Stimulated activated CD4-positive, alpha-beta T cell treated with anti-CD3 and anti-CD28 coated beads, Interleukin-15, amount 100 ng/mL, for 1 hour (primary cell): ENCODE data around the gene HOXB7.

Experiments used
- DNase-seq, 2 donors: peaks; one replicate each; pipeline ENCODE4 v3.0.0-alpha.2; 2020; ENCODE audit warnings: low read depth in 1 of 2, low spot score in 1 of 2

The HOXB7 gene

GRCh38 chr17:48609759-48610281 is 997 bp downstream of the HOXB7 start:
- DNase-seq: no peak

GRCh38 chr17:48609033-48609432 is 1.8 kb downstream of the HOXB7 start:
- DNase-seq: no peak

GRCh38 chr17:48608494-48608834 is 2.4 kb downstream of the HOXB7 start:
- no peak for DNase-seq

GRCh38 chr17:48606892-48607614 is 3.8 kb downstream of the HOXB7 start:
- no peak for DNase-seq

- no peak for DNase-seq
These were observed 4.6 kb downstream of the HOXB7 start for GRCh38 chr17:48605991-48606891.

GRCh38 chr17:48605409-48605919 is 5.4 kb downstream of the HOXB7 start:
- no peak for DNase-seq

- no peak for DNase-seq
These were observed 6.0 kb downstream of the HOXB7 start, which contains the start of gene HOXB6 for GRCh38 chr17:48604770-48605329. Gene HOXB6, minus strand, starts transcription at chr17:48604986. Its CDS starts 6,836 bp downstream, at chr17:48598150.

GRCh38 chr17:48603959-48604769 is 6.7 kb downstream of the HOXB7 start:
- DNase-seq: no peak

- no peak for DNase-seq
These were observed 9.0 kb downstream of the HOXB7 start for GRCh38 chr17:48601539-48602425.

GRCh38 chr17:48601207-48601538 is 9.6 kb downstream of the HOXB7 start:
- no peak for DNase-seq

GRCh38 chr17:48600244-48601098 is 10.3 kb downstream of the HOXB7 start:
- no peak for DNase-seq

- no peak for DNase-seq
These were observed 11.5 kb downstream of the HOXB7 start for GRCh38 chr17:48599354-48599753.

- no peak for DNase-seq
These were observed 12.1 kb downstream of the HOXB7 start for GRCh38 chr17:48598736-48599135.

- no peak for DNase-seq
These were observed 12.8 kb downstream of the HOXB7 start for GRCh38 chr17:48597778-48598631.

GRCh38 chr17:48597528-48597777 is 13.4 kb downstream of the HOXB7 start:
- no peak for DNase-seq

GRCh38 chr17:48596735-48597527 is 13.9 kb downstream of the HOXB7 start:
- DNase-seq: no peak

- DNase-seq: no peak
These were observed 14.7 kb downstream of the HOXB7 start for GRCh38 chr17:48596000-48596734.
